ENCODE data around the gene BCL2L13. TPM values are rescaled to one million over a fixed set of nuclear protein-coding genes. Genes with fewer than 3 reads are reported as not detected.

Gene BCL2L13
- total RNA-seq, 1 experiment from 2014 or later = 26.0 TPM

GRCh38 chr22:17739196-17739975, 100.8 kb downstream of the BCL2L13 start:
- no peak overlapping the region for H4K91ac ChIP-seq (ENCODE audit: insufficient read length, low read depth, low read length)
- Mint-ChIP-seq H3K4me3 (no peak overlapping the region), H3K4me1 (peaks cover 10 to 17% of the 10 kb centered on the region in 2 experiments), H3K9me3 (peaks cover 0 to 2% of the 10 kb centered on the region in 2 experiments; a peak in 1 of 5 replicates), H3K27me3 (ENCODE audit: low read depth) (no peaks in the 10 kb centered on the region), H3K27ac (no peak overlapping the region), H3K36me3 (ENCODE audit: insufficient read depth in 1 of 3, low read depth in 3 of 3) (peaks cover 0 to 13% (median 0%) of the 10 kb centered on the region in 3 experiments; a peak in 5 of 7 replicates)
- no peak overlapping the region for H3K9ac ChIP-seq (ENCODE audit: extremely low read depth, insufficient read length, low read length)
- H3K56ac ChIP-seq (ENCODE audit: insufficient read length, low read depth, low read length) = no peak overlapping the region
- H3K4me2 ChIP-seq (ENCODE audit: insufficient read depth, insufficient read length, low read length) = no peak overlapping the region
- H3K23me2 ChIP-seq (ENCODE audit: insufficient read length, low read depth, low read length, poor library complexity, severe bottlenecking) = no peaks in the 10 kb centered on the region
- H2BK120ac ChIP-seq (ENCODE audit: low read depth, low read length, poor library complexity, severe bottlenecking) = no peak overlapping the region
- no peak overlapping the region for H2BK15ac ChIP-seq (ENCODE audit: low read depth, low read length)
- no peak overlapping the region for H3K23ac ChIP-seq (ENCODE audit: insufficient read length, low read depth, low read length)
- no peak overlapping the region for H2AFZ ChIP-seq (ENCODE audit: low read length)
- peaks cover 2% of the 10 kb centered on the region for H4K20me1 ChIP-seq (ENCODE audit: control insufficient read depth, insufficient read depth, insufficient read length)
- TF ChIP-seq, protein P1, sequence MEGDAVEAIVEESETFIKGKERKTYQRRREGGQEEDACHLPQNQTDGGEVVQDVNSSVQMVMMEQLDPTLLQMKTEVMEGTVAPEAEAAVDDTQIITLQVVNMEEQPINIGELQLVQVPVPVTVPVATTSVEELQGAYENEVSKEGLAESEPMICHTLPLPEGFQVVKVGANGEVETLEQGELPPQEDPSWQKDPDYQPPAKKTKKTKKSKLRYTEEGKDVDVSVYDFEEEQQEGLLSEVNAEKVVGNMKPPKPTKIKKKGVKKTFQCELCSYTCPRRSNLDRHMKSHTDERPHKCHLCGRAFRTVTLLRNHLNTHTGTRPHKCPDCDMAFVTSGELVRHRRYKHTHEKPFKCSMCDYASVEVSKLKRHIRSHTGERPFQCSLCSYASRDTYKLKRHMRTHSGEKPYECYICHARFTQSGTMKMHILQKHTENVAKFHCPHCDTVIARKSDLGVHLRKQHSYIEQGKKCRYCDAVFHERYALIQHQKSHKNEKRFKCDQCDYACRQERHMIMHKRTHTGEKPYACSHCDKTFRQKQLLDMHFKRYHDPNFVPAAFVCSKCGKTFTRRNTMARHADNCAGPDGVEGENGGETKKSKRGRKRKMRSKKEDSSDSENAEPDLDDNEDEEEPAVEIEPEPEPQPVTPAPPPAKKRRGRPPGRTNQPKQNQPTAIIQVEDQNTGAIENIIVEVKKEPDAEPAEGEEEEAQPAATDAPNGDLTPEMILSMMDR (conservative IDR thresholded peaks at IDR 0.05) = no peak
- H3T11ph ChIP-seq (ENCODE audit: low read length) = no peak overlapping the region
- no peaks in the 10 kb centered on the region for H3K79me2 ChIP-seq (ENCODE audit: insufficient read depth, low read length)
- H2BK20ac ChIP-seq (ENCODE audit: low read depth, low read length, poor library complexity, severe bottlenecking) = no peak overlapping the region
- no peaks in the 10 kb centered on the region for H3K79me1 ChIP-seq (ENCODE audit: insufficient read depth, low read depth, low read length, poor library complexity, severe bottlenecking)
- H4K5ac ChIP-seq (ENCODE audit: insufficient read length, low read depth, low read length) = no peak overlapping the region
- no peaks in the 10 kb centered on the region for H3K9me3 ChIP-seq (ENCODE audit: control insufficient read depth, low read depth, low read length)
- H4K8ac ChIP-seq (replicated peaks; ENCODE audit: insufficient read length, low read depth, low read length) = no peak overlapping the region
- no peak overlapping the region for H3K4ac ChIP-seq (ENCODE audit: low read depth, low read length)
- no peak overlapping the region for H3K14ac ChIP-seq (ENCODE audit: insufficient read depth, low read length)
- no peak overlapping the region for H3K27ac ChIP-seq (ENCODE audit: insufficient read length, low read depth, low read length)
- H2BK12ac ChIP-seq (ENCODE audit: insufficient read length, low read depth, low read length) = no peak overlapping the region
- no peak overlapping the region for H2BK5ac ChIP-seq (ENCODE audit: insufficient read length, low read length)
- no CpG with 5 or more reads among the region's 36 CpGs for WGBS (ENCODE audit: extremely low coverage, insufficient read length, low lambda C conversion rate)
- no peaks in the 10 kb centered on the region for H3K4me1 ChIP-seq (ENCODE audit: insufficient read depth, low read length)
- H2AK5ac ChIP-seq (ENCODE audit: insufficient read length, low read length) = no peak overlapping the region
- no peak overlapping the region for H3K18ac ChIP-seq (ENCODE audit: insufficient read length, low read depth, low read length)
- H3K27me3 ChIP-seq (ENCODE audit: insufficient read depth, low read length) = no peaks in the 10 kb centered on the region
- DNase-seq = no peak
